ENCODE measurements around the gene MESP2.
A peak's percentile ranks its signal among the peaks of the same experiment; 100 is the strongest.

Gene MESP2

DNA sequence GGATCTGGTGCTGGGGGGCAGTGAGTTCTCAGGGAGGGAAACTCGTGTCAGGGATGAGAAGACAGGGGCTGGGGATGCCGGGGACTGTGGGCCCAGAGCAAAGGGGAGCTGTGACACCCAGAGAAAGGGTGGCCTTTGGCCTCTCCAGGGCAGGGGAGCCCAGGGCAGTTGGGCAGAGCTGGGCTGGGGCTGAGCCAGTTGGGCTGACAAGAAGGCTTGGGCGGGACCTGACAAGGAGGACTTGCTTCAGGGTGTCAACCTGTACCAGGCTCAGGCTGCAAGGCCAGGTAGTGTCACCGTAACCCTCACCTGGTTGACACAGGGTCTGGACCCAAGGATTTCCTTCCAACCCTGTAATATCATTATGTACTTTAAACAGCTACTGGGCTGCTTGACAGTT is 51.7 kb downstream of the MESP2 start:
- no peak for DNase-seq (ENCODE audit: low read depth in 1 of 2, low spot score in 1 of 2)
- Histone ChIP-seq H3K4me3 (replicated peaks; ENCODE audit: insufficient read depth, low read length) (no peak overlapping the region), H3K27ac (replicated peaks) (peak overlapping the region; percentile 64), H3K27me3 (ENCODE audit: insufficient read depth, poor library complexity, severe bottlenecking) (no peaks in the 10 kb centered on the region)
- TF ChIP-seq, protein P1, sequence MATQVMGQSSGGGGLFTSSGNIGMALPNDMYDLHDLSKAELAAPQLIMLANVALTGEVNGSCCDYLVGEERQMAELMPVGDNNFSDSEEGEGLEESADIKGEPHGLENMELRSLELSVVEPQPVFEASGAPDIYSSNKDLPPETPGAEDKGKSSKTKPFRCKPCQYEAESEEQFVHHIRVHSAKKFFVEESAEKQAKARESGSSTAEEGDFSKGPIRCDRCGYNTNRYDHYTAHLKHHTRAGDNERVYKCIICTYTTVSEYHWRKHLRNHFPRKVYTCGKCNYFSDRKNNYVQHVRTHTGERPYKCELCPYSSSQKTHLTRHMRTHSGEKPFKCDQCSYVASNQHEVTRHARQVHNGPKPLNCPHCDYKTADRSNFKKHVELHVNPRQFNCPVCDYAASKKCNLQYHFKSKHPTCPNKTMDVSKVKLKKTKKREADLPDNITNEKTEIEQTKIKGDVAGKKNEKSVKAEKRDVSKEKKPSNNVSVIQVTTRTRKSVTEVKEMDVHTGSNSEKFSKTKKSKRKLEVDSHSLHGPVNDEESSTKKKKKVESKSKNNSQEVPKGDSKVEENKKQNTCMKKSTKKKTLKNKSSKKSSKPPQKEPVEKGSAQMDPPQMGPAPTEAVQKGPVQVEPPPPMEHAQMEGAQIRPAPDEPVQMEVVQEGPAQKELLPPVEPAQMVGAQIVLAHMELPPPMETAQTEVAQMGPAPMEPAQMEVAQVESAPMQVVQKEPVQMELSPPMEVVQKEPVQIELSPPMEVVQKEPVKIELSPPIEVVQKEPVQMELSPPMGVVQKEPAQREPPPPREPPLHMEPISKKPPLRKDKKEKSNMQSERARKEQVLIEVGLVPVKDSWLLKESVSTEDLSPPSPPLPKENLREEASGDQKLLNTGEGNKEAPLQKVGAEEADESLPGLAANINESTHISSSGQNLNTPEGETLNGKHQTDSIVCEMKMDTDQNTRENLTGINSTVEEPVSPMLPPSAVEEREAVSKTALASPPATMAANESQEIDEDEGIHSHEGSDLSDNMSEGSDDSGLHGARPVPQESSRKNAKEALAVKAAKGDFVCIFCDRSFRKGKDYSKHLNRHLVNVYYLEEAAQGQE (IDR thresholded peaks at IDR 0.05; ENCODE audit: insufficient replicate concordance, low read depth): no peak
- TF ChIP-seq CTCF (IDR thresholded peaks at IDR 0.05; ENCODE audit: insufficient read depth, low read length) (no peak), SPI1 (IDR thresholded peaks at IDR 0.05; ENCODE audit: borderline replicate concordance, low read depth) (no peak), GABPA (IDR thresholded peaks at IDR 0.05; ENCODE audit: low read depth) (no peak), POLR2AphosphoS5 (IDR thresholded peaks at IDR 0.05; ENCODE audit: low read depth) (no peak)
